Stimulated activated CD4-positive, alpha-beta T cell treated with anti-CD3 and anti-CD28 coated beads, Interleukin-12 subunit alpha, Interleukin-12 subunit beta, amount 100 ng/mL, for 4 hours (primary cell): Measurements from ENCODE around the gene PPP1R15A.
"Not testable (repeated sequence)": the region's sequence is repeated elsewhere in the genome, so short reads cannot be mapped to it uniquely, and the experiment has no call there.

Experiments used
- DNase-seq: peaks from one replicate; pipeline ENCODE4 v3.0.0-alpha.2; 2020

The PPP1R15A gene

DNA sequence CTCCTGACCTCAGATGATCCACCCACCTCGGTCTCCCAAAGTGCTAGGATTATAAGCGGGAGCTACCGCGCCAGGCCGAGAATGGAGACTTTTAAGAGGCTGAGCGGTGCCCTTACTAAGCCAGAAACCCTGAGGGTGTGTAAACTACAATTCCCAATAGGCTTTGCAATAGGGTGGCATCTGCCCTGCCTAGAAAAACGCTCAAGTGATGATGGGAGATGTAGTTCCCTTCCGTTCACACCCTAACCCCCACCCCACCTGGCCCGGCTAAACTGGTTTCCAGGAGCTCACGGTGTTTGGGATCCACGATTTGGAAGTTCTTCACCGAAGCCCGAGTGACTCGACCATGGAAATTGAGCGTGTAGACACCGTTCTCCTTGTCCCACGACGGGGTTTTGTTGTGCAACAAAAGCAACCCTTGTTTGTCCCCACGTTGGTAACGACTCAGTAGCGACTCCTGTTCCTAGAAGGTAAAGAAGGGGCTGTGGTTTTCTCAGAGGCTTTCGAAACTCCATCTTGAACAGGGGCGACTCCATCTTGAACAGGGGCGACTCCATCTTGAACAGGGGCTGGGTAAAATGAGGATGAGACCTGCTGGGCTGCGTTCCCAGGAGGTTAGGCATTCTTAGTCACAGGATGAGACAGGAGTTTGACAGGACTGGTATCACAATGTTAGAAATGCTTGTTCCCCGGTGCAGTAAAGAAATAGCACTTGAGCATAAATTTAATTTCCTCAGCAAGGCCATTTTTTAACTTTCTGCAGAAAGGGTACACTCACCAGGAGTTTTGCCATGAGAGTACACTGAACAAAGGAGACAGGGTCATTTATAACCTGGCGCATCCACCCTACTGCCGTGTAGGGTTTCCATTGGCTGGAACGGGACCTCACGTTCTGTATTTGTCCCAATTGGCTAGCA, 9.8 kb downstream of the PPP1R15A start:
- no peak for DNase-seq

DNA sequence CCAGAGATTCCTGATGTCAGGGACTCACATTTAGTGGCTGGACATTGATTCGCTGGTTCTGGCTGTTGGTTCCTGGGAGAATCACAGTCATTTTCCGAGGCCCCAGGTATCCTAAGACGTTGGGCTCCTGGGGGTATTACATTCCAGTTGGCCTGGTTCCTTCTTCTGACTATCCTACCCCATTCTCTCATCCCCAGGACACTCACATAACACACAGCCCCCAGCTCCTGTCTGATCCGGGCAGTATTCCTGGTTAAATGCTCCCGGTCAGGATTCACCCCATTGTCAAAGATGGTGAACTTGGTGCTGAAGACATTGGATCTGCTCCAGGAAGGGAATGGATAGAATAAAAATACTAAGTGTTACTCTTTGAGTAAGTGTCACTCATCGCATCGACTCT, 11.5 kb downstream of the PPP1R15A start:
- DNase-seq = no peak

DNA sequence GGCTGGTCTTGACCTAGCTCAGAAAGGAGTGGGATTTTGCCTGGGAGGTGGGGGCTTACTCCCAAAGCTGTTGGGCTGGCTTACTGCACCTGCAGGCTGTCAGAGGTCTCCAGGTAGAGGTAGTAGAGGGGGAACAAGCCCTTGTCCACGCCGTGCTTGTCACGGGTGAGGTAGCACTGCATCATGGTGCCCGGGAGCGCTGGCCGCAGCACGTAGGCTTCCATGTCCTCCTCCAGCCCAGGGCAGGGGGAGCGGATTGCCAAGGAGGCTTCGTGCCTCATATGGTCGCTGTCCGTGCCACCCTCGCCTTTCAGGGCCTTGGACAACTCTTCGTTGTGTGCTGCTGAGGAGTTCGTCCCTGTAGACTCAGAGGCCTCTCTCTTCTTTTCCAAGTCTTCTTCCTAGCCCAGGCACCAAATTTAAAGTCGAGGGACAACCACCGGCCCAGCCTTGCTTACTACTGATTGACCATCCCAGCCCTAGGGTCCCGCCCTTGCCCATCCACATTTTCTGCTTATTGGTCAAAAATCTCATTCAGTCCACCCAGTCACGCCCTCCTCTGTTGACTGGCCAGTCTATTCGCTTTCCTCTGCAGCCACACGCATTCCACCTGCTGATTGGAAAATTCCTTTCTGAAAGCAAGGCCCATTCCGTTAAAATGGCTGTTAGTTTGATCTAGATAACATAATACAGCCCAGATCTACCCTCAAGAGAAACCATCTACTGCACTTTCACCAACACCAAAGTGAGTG, 15.8 kb downstream of the PPP1R15A start:
- DNase-seq = no peak

DNA sequence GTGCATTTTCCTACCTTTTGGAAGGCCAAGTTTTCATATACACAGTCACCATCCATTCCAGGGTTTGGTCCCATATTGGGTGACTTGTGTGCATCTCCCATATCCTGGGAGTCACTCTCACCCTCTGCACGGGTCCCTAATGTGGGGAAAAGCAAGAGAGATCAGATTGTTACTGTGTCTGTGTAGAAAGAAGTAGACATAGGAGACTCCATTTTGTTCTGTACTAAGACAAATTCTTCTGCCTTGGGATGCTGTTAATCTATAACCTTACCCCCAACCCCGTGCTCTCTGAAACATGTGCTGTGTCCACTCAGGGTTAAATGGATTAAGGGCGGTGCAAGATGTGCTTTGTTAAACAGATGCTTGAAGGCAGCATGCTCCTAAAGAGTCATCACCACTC, 17.3 kb downstream of the PPP1R15A start:
- DNase-seq = not testable (repeated sequence)

DNA sequence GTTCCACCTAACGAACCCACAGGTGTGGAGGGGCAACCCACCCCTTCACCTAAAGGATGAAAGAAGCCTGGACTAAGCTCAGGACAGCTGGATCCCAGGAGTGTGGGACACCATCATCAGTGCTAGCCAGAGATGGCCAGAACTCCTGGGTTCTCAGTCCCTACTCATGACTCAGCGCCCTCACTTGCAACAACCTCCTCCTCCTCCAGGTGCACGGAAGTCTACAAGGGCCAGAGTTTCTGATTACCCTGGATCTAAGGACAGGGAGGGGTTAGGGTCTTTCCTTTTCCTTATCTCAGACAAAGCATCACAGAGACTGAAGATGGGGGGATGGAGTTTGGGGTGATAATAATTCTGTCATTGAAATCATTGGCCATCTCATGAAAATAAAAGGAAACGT, 18.3 kb downstream of the PPP1R15A start:
- DNase-seq = no peak

DNA sequence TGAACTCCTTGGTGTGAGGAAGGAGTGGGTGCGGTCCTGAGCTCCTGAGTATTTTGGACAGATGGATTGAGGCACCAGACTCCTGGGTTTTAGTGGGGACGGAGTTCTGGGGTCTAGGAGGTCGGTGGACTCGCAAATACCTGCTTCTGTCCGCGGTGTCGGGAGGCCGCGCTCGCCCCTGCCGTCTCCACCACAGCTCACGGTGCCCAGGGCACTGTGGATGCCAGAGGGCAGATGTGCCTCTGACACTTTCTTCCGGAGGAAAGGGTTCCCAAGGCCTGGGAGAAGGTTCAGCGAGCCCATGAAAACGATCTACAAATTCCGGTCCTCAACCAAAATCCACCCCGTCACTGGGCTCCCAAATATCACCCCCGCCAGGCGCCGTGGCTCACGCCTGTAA, 23.0 kb downstream of the PPP1R15A start:
- DNase-seq = no peak

DNA sequence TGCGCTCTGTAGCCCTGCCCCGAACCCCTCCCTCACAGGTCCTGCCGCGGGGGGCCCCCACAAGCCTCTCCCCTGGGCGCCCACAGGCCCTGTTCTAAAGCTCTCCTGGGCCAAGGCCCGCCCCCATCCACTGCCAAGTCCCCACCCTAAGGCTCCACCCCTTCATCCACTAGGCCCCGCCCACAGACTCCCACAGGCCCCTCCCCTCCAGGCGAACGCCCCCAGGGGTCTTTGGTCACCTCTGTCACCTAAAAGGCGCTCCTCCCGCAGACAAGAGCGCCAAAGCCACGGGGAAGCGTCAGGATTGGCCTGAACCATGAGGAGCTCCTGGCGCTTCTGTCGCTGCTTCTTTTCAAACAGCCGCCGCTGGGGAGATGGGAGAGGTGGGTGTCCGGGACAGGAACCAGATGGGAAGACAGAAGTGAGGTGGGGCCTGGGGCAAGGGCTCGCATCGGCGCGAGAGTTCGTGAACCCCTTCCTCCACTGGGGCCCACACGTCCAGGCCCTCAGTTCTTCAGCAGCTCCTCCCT, 24.0 kb downstream of the PPP1R15A start:
- DNase-seq = peak; percentile 49

DNA sequence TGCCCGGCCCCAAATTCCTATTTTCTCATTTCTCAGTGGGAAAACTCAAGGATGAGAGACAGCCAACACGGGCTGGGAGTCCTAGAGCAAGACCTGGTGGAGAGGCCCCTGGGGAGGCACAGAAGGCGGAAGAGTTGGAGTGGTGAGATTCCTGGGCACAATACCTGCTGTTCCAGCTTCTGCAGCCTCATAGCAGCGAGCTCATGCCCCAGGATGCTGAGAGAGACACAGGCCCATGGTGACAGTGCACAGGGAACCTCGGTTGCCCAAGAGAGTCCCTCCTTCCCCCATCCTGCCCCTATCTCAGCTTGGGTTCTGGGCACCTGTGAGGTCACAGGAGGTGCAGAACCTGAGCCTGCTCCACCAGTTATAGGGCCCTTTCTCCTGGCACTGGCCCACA, 25.0 kb downstream of the PPP1R15A start:
- DNase-seq = no peak

DNA sequence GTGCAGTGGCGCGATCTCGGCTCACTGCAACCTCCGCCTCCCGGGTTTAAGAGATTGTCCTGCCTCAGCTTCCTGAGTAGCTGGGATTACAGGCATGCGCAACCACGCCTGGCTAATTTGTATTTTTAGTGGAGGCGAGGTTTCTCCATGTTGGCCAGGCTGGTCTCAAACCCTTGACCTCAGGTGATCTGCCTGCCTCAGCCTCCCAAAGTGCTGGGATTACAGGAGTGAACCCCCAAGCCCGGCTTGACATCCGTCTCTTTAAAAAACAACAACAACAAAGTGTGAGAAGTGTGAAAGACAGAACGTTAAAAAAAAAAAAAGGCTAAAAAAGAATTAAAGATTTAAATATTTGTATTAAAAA, 27.1 kb downstream of the PPP1R15A start:
- DNase-seq = not testable (repeated sequence)

DNA sequence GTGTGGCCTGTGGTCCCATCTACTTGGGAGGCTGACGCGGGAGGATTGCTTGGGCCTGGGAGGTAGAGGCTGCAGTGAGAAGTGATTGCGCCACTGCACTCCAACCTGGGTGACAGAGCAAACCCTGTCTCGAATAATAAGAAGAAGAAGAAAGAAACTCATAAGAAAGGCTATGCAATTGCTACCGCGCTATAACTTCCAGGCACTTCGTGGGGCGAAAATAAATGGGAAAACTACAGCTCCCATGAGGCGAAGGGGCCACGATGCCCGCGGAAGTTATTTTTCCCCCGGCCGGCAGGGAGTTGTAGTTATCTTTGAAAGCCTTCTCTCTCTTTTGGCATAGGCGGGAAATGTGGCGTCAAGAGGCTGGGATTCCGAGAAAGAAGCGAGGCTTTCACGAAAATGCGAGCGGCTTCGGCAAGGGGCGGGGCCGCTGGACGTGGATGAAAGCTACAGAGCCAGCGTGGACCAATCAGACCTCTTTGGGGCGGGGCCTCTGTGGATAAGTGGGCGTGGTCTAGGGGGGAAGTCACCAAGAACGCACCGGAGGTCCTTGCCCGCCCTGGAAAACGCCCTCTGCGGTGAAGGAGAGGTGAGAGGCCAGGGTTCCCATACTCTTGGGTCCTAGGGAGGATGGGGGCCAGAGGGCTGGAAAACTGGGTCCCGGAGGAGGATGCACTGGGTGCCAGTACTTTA, 27.7 kb downstream of the PPP1R15A start, which contains the start of gene NUCB1:
TSS of gene NUCB1 (plus strand) at position 532 of the 696 bp plus-strand sequence. CDS start 485 bp downstream, outside the sequence.
- peak; percentile 99 for DNase-seq

DNA sequence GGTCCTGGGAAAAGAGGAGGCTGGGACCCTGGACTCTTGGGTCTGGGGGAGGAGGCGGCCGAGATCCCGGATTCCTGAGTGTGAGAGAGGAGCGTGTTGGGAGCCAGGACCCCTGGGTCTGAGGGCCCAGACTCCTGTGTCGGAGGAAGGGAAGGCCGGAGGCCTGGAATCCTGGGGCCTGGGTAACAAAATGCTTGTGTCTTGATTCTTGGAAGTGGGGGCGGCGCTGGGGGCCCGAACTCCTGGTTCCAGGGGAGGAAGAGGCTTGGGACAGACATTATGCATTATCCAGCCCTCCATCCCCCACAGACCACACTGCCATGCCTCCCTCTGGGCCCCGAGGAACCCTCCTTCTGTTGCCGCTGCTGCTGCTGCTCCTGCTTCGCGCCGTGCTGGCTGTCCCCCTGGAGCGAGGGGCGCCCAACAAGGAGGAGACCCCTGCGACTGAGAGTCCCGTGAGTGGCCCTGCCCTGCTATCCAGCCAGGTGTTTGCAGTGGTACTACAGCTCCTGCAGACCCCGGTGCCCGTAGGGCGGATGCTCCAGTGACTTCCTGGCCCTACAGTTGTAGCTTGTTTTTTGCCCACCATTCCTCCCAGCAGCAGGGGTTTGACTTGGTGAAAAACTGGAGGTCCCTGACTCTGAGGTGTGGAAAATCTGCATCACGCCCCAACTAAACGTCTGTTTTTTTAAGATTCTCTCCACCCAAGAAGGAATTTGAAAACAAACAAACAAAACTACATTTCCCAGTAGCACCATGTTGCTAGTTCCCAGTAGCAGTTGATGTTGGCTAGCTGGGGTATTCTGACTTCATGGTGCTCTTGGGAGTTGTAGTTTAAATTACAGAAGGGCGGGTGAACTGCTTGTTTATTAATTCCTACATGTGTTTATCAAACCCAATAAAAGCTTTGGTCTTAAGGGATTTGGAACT, 28.5 kb downstream of the PPP1R15A start:
- no peak for DNase-seq

DNA sequence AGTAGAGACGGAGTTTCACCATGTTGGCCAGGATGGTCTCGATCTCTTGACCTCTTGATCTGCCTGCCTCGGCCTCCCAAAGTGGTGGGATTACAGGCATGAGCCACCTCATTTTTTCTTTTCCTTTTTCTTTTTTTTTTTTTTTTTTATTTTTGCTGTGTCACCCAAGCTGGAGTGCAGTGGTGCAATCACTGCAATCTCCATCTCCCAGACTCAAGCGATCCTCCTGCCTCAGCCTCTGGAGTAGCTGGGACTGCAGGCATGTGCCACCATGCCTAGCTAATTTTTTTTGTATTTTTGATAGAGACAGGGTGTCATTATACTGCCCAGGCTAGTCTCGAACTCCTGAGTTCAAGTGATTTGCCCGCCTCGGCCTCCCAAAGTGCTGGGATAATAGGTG, 30.1 kb downstream of the PPP1R15A start:
- not testable (repeated sequence) for DNase-seq

DNA sequence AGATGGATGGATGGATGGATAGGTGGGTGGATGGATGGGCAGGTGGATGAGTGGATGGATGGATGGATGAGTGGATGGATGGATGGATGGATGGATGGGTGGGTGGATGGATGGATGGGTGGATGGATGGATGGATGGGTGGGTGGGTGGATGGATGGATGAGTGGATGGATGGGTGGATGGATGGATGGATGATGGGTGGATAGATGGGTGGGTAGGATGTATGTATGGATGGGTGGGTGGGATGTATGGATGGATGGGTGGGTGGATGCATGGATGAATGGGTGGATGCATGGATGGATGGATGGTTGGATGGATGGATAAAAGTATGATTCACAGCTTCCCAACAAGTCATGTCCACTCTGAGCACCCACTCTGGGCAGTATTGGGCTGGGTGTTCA, 31.6 kb downstream of the PPP1R15A start:
- not testable (repeated sequence) for DNase-seq

DNA sequence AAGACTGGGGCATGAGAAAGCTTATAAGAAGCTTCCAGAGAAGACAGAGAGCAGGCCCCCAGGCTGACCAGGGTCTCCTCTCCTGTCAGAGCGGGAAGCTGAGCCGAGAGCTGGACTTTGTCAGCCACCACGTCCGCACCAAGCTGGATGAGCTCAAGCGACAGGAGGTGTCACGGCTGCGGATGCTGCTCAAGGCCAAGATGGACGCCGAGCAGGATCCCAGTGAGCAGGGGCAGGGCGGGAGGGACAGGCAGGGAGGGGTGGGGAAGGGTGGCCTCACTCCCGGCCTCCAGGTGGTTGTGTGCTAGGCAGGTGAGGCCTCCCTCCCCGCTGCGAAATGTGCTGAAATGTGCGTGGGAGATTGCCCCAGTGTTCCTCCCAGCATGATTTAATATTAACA, 33.4 kb downstream of the PPP1R15A start:
- DNase-seq = no peak

DNA sequence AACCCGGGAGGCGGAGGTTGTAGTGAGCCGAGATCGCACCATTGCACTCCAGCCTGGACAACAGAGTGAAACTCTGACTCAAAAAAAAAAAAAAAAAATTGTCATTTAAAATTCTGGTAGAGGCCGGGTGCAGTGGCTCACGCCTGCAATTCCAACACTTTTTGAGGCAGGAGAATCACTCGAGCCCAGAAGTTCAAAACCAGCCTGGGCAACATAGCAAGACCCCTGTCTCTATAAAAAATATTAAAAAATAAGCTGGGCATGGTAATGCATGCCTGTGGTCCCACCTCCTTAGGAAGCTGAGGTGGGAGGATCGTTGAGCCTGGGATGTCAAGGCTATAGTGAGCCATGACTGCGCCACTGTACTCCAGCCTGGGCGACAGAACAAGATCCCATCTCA, 34.1 kb downstream of the PPP1R15A start:
- DNase-seq = no peak

DNA sequence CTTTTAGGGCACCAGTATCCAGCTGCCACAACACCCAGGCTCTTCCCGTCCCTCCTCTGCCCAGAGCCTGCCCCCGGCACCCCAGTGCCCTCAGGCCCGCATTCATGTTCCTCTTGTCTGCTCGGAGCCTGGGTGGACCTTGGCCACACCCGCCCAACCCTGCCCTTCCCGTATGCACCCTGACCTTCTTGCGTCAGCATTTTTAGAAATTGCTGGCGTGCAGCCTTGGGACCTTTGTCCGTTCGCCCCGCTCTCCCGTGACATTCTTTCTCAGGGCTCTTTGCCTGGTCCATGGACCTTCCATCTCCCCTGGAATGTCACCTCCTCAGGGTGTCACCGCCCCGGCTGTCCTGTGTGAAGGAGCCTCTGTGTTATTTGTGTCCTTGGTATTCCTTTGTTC, 35.5 kb downstream of the PPP1R15A start:
- no peak for DNase-seq

DNA sequence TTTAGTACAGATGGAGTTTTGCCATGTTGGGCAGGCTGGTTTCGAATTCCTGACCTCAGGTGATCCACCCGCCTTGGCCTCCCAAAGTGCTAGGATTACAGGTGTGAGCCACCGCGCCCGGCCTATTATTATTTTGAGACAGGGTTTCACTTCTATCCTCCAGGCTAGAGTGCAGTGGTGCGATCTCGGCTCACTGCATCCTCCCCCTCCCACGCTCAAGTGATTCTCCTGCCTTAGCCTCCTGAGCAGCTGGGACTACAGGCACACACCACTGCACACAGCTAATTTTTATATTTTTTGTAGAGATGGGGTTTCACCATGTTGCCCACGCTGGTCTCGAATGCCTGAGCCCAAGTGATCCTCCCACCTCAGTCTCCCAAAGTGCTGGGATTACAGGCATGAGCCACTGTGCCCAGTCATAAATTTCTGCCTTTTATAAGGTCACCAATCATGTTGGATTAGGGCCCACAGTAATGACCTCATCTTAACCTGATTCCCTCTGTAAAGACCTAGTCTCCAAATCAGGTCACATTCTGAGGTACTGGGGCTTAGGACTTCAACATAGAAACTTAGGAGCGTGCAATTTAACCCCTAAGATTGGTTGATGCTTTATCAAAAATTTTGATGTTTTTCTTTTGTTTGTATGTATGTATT, 37.3 kb downstream of the PPP1R15A start:
- not testable (repeated sequence) for DNase-seq

DNA sequence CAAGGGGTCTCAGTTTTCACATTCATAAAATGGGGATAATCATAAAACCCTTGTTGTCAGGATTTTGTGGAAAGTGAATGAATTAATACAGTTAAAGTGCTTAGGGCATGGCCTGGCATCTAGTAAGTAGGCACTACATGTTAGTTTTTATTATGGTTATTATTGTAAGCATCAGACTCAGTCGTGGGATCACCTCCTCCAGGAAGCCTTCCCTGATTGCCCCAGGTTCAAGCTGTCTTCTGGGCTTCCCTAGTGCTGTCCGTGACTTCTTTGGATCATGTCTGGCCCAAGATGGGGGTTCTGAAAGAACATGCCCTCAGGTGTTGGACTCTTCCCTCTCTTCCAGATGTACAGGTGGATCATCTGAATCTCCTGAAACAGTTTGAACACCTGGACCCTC, 38.6 kb downstream of the PPP1R15A start:
- DNase-seq = no peak

DNA sequence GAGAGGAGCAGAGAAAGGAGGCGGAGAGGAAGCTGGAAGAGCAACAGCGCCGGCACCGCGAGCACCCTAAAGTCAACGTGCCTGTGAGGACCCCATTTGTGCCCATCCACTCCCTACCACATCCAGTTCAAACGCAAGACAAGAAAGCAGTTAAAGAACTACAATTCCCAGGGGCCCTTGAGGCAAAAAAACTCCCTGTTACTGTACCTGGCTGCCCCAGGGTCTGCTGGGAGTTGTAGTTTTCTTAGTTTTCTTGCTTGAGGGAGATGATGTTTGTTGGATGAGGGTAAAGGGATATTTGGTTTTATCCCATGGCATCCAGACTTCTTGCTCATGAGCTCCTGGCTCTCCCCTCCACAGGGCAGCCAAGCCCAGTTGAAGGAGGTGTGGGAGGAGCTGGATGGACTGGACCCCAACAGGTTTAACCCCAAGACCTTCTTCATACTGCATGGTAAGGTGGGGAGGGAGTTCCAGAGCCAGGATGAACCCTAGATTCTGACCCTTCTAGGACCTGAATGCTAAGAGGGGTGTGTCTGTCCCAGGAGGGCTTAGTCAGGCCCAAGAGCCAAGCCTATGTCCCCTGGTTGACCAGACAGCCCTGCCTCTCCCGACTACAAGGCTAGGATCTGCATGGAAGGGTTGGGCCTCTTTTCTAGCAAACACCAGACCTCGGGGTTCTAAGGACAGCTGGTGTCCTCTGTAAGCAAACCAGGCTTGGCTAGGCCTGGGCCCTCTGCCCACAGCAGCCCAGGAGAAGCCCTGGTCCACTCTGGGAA, 41.1 kb downstream of the PPP1R15A start:
- DNase-seq = no peak

DNA sequence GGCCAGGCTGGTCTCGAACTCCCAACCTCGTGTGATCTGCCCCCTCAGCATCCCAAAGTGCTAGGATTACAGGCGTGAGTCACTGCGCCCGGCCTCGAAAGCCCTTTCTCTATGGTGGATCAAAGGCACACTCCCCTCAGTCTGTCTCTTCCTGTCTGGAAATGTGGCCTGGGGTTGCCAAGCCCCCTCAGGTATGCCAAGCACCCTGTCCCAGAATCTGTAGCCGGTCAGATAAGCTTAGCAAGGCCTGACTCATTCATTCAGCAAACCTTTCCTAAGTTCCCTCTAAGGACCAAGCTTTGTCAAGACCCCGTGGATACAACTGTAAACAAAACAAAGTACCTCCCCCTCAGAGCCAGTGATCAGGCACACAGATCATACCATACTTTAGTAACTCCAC, 42.0 kb downstream of the PPP1R15A start:
- no peak for DNase-seq

DNA sequence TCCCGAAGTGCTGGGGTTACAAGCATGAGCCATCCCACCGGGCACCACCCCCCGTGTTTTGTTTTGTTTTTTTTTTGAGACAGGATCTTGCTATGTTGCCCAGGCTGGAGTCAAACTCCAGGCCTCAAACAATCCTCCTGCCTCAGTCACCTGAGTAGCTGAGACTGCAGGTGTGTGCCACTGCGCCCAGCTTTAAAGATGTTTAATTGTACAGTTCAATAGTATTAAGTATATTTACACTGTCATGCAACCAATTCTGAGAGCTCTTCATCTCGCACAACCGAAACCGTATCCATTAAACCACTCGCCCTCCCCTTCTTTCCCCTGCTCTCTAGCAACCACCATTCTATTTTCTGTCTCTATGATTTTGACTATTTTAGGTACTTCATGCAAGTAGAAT, 43.5 kb downstream of the PPP1R15A start:
- no peak for DNase-seq
